Neural crest cell (in vitro differentiated cells): ENCODE data around the gene BICDL2. TPM values are rescaled to one million over a fixed set of nuclear protein-coding genes. Genes with fewer than 3 reads are reported as not detected.
"Not testable (repeated sequence)": the region's sequence is repeated elsewhere in the genome, so short reads cannot be mapped to it uniquely, and the experiment has no call there.

Experiments
- DNase-seq: peaks from one replicate; pipeline ENCODE4 v3.0.0; 2021; ENCODE audit warnings: low read depth, mixed read lengths, low spot score
- H3K27ac Mint-ChIP-seq: one replicate; pipeline ENCODE4 v1.8.0; 2021; ENCODE audit warnings: mild to moderate bottlenecking, mixed read lengths; ENCODE audit not compliant: unreplicated experiment
- H3K27me3 Mint-ChIP-seq: 2 replicates; pipeline ENCODE4 v1.8.0; 2021; ENCODE audit warnings: low read depth, mild to moderate bottlenecking, mixed read lengths
- H3K36me3 Mint-ChIP-seq: 2 replicates; pipeline ENCODE4 v1.8.0; 2021; ENCODE audit warnings: low read depth, mild to moderate bottlenecking, mixed read lengths
- H3K4me1 Mint-ChIP-seq: 2 replicates; pipeline ENCODE4 v1.8.0; 2021; ENCODE audit warnings: mixed read lengths
- H3K4me3 Mint-ChIP-seq: one replicate; pipeline ENCODE4 v1.8.0; 2021; ENCODE audit warnings: mild to moderate bottlenecking, mixed read lengths
- H3K9me3 Mint-ChIP-seq: 2 replicates; pipeline ENCODE4 v1.8.0; 2021; ENCODE audit warnings: mixed read lengths
- CTCF ChIP-seq: fragments of 200-600 bp; sonication (generic); conservative IDR thresholded peaks from 2 replicates; pipeline ENCODE4 v1.5.0; 2021; ENCODE audit warnings: antibody characterized with exemption, mild to moderate bottlenecking
- total RNA-seq: library from RNA; stranded (reverse); gene quantifications from 2 replicates; pipeline ENCODE4 v1.2.1, GENCODE V29; 2021

BICDL2 gene
- total RNA-seq, 1 donor from 2014 or later = not detected

GRCh38 chr16:3059041-3059722, 22.4 kb upstream of the BICDL2 start:
- peak; percentile 92 for DNase-seq
- Mint-ChIP-seq H3K27me3 (peaks cover 2% of the 10 kb centered on the region), H3K4me3 (peak overlapping the region; percentile 88), H3K9me3 (no peaks in the 10 kb centered on the region), H3K36me3 (no peaks in the 10 kb centered on the region), H3K4me1 (peaks cover 7% of the 10 kb centered on the region), H3K27ac (peak overlapping the region; percentile 57)
- peak; percentile 92 for TF ChIP-seq CTCF

GRCh38 chr16:3058139-3059030, 21.6 kb upstream of the BICDL2 start:
- no peaks in the 10 kb centered on the region for H3K9me3 Mint-ChIP-seq
- no peak overlapping the region for H3K27ac Mint-ChIP-seq
- H3K4me1 Mint-ChIP-seq = peaks cover 7% of the 10 kb centered on the region
- H3K4me3 Mint-ChIP-seq = peak overlapping the region; percentile 81
- H3K27me3 Mint-ChIP-seq = peaks cover 2% of the 10 kb centered on the region
- TF ChIP-seq CTCF = no peak
- no peak for DNase-seq
- no peaks in the 10 kb centered on the region for H3K36me3 Mint-ChIP-seq

GRCh38 chr16:3057181-3058138, 20.7 kb upstream of the BICDL2 start:
- no peaks in the 10 kb centered on the region for H3K36me3 Mint-ChIP-seq
- no peaks in the 10 kb centered on the region for H3K9me3 Mint-ChIP-seq
- H3K4me3 Mint-ChIP-seq = peak overlapping the region; percentile 51
- DNase-seq = no peak
- peaks cover 7% of the 10 kb centered on the region for H3K4me1 Mint-ChIP-seq
- H3K27me3 Mint-ChIP-seq = peaks cover 2% of the 10 kb centered on the region
- TF ChIP-seq CTCF = no peak
- H3K27ac Mint-ChIP-seq = no peak overlapping the region

- no peak for DNase-seq
- H3K27ac Mint-ChIP-seq = no peak overlapping the region
- peaks cover 3% of the 10 kb centered on the region for H3K27me3 Mint-ChIP-seq
- H3K4me3 Mint-ChIP-seq = peak overlapping the region; percentile 51
- H3K36me3 Mint-ChIP-seq = no peaks in the 10 kb centered on the region
- H3K4me1 Mint-ChIP-seq = peaks cover 7% of the 10 kb centered on the region
- H3K9me3 Mint-ChIP-seq = no peaks in the 10 kb centered on the region
- no peak for TF ChIP-seq CTCF
These were observed 19.8 kb upstream of the BICDL2 start for GRCh38 chr16:3056336-3057180.

GRCh38 chr16:3055734-3056115, 19.0 kb upstream of the BICDL2 start:
- not testable (repeated sequence) for DNase-seq, H3K4me3 Mint-ChIP-seq, H3K36me3 Mint-ChIP-seq, H3K27me3 Mint-ChIP-seq, H3K4me1 Mint-ChIP-seq, H3K9me3 Mint-ChIP-seq, H3K27ac Mint-ChIP-seq
